ENCODE measurements around the gene ZNF618. TPM values are rescaled to one million over a fixed set of nuclear protein-coding genes. Genes with fewer than 3 reads are reported as not detected.

The ZNF618 gene
- total RNA-seq, 1 experiment from 2014 or later, result 1.2 TPM

- Histone ChIP-seq H3K36me3 (ENCODE audit: control insufficient read depth, insufficient read depth, low read length) (no peaks in the 10 kb centered on the region), H3K4me1 (no peaks in the 10 kb centered on the region), H3K4me3 (ENCODE audit: low read depth, low read length) (no peak overlapping the region), H3K27me3 (replicated peaks; ENCODE audit: control insufficient read depth, insufficient read depth, low read length) (no peaks in the 10 kb centered on the region), H3K9me3 (no peaks in the 10 kb centered on the region)
- Mint-ChIP-seq H3K4me1 (ENCODE audit: low read depth, unreplicated experiment) (no peaks in the 10 kb centered on the region), H3K36me3 (ENCODE audit: insufficient read depth, unreplicated experiment) (no peaks in the 10 kb centered on the region), H3K9me3 (ENCODE audit: unreplicated experiment) (no peaks in the 10 kb centered on the region), H3K27ac (ENCODE audit: unreplicated experiment) (no peak overlapping the region), H3K27me3 (ENCODE audit: insufficient read depth, unreplicated experiment) (peaks cover 1% of the 10 kb centered on the region), H3K4me3 (ENCODE audit: unreplicated experiment) (no peak overlapping the region)
- intact Hi-C loops (cut with micrococcal nuclease; ENCODE audit: unreplicated experiment), result no loop called here
- ChIA-PET CTCF (no interaction called here), POLR2A (no interaction called here)
- no peak for DNase-seq
- no TSS peak for BruUV-seq (replicated peaks)
- TF ChIP-seq CTCF (IDR thresholded peaks at IDR 0.05; ENCODE audit: insufficient read depth in 1 of 2, low read depth in 1 of 2, low read length in 1 of 2, severe bottlenecking in 1 of 2, unreplicated experiment in 1 of 2), result no peak
These were observed 12.8 kb upstream of the ZNF618 start for GRCh38 chr9:113863345-113863744.

- Histone ChIP-seq H3K27me3 (replicated peaks; ENCODE audit: control insufficient read depth, insufficient read depth, low read length) (peaks cover 2% of the 10 kb centered on the region), H3K4me1 (no peaks in the 10 kb centered on the region), H3K36me3 (ENCODE audit: control insufficient read depth, insufficient read depth, low read length) (no peaks in the 10 kb centered on the region), H3K4me3 (ENCODE audit: low read depth, low read length) (no peak overlapping the region), H3K9me3 (no peaks in the 10 kb centered on the region)
- TF ChIP-seq CTCF (IDR thresholded peaks at IDR 0.05; ENCODE audit: insufficient read depth in 1 of 2, low read depth in 1 of 2, low read length in 1 of 2, severe bottlenecking in 1 of 2, unreplicated experiment in 1 of 2), result no peak
- H3K4me3 Mint-ChIP-seq (ENCODE audit: unreplicated experiment), result no peak overlapping the region
- POLR2A ChIA-PET, result no interaction called here
- CTCF ChIA-PET, result no interaction called here
- intact Hi-C loops (cut with micrococcal nuclease; ENCODE audit: unreplicated experiment), result no loop called here
- peaks cover 11% of the 10 kb centered on the region for H3K27me3 Mint-ChIP-seq (ENCODE audit: insufficient read depth, unreplicated experiment)
- no TSS peak for BruUV-seq (replicated peaks)
- H3K9me3 Mint-ChIP-seq (ENCODE audit: unreplicated experiment), result no peaks in the 10 kb centered on the region
- H3K4me1 Mint-ChIP-seq (ENCODE audit: low read depth, unreplicated experiment), result no peaks in the 10 kb centered on the region
- no peak overlapping the region for H3K27ac Mint-ChIP-seq (ENCODE audit: unreplicated experiment)
- no peak for DNase-seq
- H3K36me3 Mint-ChIP-seq (ENCODE audit: insufficient read depth, unreplicated experiment), result no peaks in the 10 kb centered on the region
These were observed 7.6 kb upstream of the ZNF618 start for GRCh38 chr9:113868501-113868900.

- no peaks in the 10 kb centered on the region for H3K36me3 ChIP-seq (ENCODE audit: control insufficient read depth, insufficient read depth, low read length)
- H3K36me3 Mint-ChIP-seq (ENCODE audit: insufficient read depth, unreplicated experiment), result no peaks in the 10 kb centered on the region
- ChIA-PET CTCF (no interaction called here), POLR2A (no interaction called here)
- peaks cover 7% of the 10 kb centered on the region for H3K4me1 Mint-ChIP-seq (ENCODE audit: low read depth, unreplicated experiment)
- intact Hi-C loops (cut with micrococcal nuclease; ENCODE audit: unreplicated experiment), result loop anchor here (10.0 kb wide), 1 partner anchor 188 kb away; no protein-coding TSS in a partner anchor
- no peak overlapping the region for H3K4me3 Mint-ChIP-seq (ENCODE audit: unreplicated experiment)
- no peaks in the 10 kb centered on the region for H3K9me3 ChIP-seq
- peaks cover 2% of the 10 kb centered on the region for H3K27me3 ChIP-seq (replicated peaks; ENCODE audit: control insufficient read depth, insufficient read depth, low read length)
- H3K27me3 Mint-ChIP-seq (ENCODE audit: insufficient read depth, unreplicated experiment), result peaks cover 25% of the 10 kb centered on the region
- H3K9me3 Mint-ChIP-seq (ENCODE audit: unreplicated experiment), result no peaks in the 10 kb centered on the region
- BruUV-seq (replicated peaks), result no TSS peak
- H3K27ac Mint-ChIP-seq (ENCODE audit: unreplicated experiment), result no peak overlapping the region
- no peaks in the 10 kb centered on the region; the same call in 1 of the 2 replicates for H3K4me1 ChIP-seq
- DNase-seq, result no peak
- no peak for TF ChIP-seq CTCF (IDR thresholded peaks at IDR 0.05; ENCODE audit: insufficient read depth in 1 of 2, low read depth in 1 of 2, low read length in 1 of 2, severe bottlenecking in 1 of 2, unreplicated experiment in 1 of 2)
- no peak overlapping the region for H3K4me3 ChIP-seq (ENCODE audit: low read depth, low read length)
These were observed 3.5 kb upstream of the ZNF618 start for GRCh38 chr9:113872485-113873143.
